NK-92 treated with Interleukin-12 subunit alpha and Interleukin-12 subunit beta, amount 100 ng/mL, for 24 hours (cell line): ENCODE data around the gene TPI1.
"Not testable (repeated sequence)": the region's sequence is repeated elsewhere in the genome, so short reads cannot be mapped to it uniquely, and the experiment has no call there.

Experiments used
- DNase-seq: peaks from one replicate; lab custom pipeline; 2025; lab: John Stamatoyannopoulos, UW

The TPI1 gene

DNA sequence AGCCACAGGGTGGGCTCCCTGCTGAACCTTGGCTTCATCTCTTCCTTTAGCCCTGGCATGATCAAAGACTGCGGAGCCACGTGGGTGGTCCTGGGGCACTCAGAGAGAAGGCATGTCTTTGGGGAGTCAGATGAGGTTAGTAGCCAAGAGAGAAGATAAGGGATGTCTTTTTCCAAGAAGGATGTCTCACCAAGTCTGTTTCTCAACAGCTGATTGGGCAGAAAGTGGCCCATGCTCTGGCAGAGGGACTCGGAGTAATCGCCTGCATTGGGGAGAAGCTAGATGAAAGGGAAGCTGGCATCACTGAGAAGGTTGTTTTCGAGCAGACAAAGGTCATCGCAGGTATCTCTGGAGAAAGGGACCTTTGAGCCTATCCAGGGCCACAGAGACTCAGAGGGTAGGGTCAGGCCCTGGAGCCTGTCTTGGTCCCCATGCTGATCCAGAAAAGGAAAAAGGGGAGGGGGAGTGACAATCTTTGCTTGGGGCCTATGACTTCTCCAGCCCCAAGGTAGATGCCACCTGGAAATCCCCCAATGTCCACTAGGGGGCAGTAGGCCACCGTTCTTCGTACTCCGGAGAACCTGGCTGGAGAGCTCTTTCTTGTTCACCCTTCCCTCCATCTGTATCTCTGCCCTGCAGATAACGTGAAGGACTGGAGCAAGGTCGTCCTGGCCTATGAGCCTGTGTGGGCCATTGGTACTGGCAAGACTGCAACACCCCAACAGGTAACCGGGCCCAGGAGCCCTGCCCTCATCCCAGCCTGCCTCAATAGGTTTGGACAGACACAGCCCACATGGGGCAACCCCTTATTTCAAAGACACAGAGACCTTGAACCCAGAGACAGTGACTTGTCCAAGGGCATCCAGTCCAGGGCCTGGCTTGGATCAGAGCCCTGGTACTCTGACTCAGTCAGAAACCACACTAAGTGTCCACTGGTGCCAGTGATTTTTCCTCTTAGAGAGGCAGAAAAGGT is 2.0 kb downstream of the TPI1 start:
- no peak for DNase-seq

DNA sequence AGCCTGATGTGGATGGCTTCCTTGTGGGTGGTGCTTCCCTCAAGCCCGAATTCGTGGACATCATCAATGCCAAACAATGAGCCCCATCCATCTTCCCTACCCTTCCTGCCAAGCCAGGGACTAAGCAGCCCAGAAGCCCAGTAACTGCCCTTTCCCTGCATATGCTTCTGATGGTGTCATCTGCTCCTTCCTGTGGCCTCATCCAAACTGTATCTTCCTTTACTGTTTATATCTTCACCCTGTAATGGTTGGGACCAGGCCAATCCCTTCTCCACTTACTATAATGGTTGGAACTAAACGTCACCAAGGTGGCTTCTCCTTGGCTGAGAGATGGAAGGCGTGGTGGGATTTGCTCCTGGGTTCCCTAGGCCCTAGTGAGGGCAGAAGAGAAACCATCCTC is 3.0 kb downstream of the TPI1 start:
- DNase-seq: not testable (repeated sequence)

DNA sequence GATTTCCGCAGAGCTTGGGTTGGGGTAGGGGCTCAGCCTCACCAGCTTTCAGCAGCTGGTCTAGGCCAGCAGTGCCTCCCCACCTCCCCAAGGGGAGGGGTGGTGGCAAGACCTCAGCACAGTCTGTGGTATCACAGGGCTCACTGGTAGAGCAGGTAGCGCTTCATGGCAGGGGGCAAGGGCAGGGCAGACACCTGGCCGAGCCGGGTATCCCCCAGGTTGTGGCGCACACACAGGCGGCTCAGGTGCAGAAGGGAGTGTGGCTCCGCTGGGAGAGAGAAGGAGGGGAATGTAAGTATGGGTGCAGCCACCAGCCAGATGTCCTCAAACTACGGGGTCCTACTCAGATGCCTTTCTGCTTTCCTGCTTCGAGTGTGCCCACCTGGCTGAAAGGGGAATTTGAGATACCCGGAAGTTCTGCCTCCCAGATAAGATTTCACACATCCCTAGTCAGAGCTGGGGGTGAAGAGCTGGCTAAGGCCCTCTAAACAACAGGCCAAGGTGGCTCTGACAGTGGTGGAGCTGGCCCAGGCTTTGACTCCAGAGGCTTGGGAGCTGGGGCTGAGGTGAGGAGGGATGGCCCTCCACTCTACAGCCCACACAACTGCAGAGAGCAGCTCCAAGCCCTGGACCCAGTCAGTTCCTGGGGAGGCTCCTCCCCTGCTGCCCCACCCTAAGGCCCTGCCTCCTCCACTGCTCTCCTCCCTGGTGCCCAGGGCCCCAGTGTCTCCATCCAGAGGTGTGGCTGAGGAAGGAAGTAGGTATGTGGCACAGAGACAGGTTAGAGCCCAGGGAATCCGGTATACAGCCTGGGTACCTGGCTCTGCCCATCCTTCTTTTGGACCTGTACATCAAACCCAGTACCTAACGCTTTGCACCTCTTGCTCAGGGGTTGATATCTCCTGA is 4.0 kb downstream of the TPI1 start:
- no peak for DNase-seq

DNA sequence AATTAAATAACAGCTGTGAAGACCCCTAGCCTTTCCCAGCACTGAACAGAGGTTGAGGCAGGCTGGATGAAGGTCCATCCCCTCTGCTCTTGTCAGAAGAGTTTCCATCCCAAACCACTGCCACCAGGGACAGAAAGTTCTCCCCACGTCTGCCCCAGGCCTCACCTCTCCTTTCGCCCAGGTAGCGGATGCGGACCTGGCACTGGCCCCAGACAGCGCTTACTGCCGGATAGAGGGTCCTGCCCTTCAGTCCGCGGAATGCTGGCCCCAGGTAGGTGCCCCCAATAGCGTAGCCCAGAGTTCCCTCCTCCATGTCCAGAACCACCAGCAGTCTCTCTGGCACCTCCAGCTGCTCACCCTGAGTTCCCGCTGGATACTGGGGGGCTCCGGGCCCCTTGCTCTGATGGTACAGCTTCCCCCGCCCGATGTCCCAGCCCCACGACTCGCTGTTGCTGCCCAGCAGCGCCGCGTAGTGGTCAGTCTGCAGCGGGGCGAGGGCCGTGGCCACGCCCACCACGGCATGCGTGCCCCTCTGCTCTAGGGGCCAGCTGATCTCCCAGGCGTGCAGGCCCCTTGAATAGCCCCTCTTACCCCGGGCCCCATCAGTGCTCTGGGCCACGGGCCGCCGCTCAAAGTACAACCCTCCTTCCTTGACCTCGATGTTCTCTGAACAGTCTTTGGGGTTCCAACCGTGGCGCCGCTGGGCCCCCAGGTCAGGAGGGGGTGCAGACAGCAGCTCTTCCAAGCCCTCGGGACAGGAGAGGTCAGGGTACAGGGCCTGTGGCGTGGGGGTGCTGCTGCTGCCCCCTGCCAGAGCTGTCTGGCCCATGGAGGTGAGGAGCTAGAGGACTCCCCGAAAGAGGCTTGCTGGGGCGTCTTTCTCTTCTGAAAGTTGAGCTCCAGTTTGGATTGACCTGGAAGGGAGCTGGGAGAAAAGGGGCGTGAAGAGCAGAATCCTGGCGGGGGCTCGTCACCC is 5.0 kb downstream of the TPI1 start:
- DNase-seq: peak; percentile 43

DNA sequence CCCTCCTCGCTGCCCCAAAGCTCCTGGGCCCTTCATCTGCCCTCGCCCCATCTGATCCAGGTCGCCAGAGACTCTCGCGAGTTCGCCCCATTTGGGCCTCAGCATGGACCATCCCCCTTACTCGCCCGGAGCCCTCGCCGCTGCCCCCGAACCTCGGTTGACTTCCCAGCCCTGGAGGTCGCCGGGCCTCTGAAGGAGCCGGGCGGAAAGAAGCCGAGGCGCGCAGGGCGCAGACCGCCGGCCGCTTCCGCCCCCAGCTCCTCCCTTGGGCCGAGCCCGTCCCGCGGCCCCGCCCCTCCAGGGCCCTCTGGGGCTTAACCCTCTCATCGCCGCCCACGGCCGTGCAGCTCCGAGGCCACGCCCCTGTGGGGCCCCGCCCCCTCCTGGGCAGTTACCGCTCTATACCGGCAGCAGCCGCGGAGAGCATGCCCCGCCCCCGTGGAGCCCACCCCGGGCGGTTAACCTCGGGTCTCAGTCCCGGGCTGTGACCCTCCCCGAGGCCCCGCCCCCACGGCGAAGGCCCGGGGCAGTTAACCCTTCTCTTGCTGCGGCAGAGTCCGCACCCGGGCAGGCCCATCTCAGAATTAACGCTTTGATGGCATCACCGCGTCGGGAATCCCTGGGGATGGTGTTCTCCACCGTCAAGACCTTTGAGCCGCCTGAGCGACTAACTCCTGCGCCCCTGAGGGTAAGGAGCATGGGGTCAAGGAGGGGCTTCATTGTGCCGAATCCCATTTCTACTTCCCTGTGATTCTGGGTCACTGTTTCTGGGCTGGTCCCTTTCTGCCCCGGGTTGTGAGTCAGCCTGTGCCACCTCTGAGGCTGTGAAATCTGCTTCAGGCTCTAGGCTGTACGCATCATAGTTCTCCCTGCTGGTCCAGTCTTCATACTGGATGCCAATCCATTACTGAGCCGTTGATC is 6.0 kb downstream of the TPI1 start, which contains the start of gene SPSB2:
TSS of gene SPSB2 (minus strand) at position 210 of the 921 bp plus-strand sequence. CDS start 402 bp downstream, outside the sequence.
- peak; percentile 79 for DNase-seq

DNA sequence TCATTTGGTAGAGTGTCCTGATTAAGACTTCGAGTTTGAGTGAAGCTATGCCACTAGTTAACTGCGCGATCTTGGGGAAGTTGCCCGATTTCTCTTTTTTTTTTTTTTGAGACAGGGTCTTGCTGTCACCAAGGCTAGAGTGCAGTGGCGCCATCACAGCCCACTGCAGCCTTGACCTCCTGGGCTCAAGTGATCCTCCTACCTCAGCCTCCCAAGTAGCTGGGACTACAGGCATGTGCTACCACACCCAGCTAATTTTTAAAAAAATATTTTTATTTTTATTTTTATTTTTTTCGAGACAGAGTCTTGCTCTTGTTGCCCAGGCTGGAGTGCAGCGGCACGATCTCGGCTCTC is 6.7 kb downstream of the TPI1 start:
- DNase-seq: not testable (repeated sequence)

DNA sequence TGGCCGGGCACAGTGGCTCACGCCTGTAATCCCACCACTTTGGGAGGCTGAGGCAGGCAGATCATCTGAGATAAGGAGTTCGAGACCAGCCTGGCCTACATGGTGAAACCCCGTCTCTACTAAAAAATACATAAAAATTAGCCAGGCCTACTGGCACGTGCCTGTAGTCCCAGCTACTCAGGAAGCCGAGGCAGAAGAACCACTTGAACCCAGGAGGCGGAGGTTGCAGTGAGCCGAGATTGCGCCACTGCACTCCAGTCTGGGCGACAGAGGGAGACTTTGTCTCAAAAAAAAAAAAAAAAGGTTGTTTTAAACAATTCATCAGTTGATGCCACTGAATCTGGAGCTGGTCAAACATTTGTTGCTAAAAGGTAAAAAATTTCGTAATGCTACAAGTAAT is 12.5 kb downstream of the TPI1 start:
- not testable (repeated sequence) for DNase-seq

DNA sequence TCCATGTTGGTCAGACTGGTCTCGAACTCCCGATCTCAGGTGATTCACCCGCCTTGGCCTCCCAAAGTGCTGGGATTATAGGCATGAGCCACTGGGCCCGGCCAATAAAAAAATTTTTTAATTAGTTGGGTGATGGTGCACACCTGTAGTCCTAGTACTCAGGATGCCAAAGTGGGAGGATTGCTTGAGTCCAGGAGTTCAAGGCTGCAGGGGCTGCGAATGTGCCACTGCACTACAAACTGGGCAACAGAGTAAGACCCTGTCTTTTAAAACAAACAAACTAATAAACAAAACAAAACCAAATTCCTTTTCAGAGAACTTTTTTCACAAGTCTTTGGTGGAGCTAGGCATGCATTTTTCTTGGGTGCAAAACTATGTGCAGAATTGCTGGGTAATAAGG is 15.9 kb downstream of the TPI1 start:
- no peak for DNase-seq

DNA sequence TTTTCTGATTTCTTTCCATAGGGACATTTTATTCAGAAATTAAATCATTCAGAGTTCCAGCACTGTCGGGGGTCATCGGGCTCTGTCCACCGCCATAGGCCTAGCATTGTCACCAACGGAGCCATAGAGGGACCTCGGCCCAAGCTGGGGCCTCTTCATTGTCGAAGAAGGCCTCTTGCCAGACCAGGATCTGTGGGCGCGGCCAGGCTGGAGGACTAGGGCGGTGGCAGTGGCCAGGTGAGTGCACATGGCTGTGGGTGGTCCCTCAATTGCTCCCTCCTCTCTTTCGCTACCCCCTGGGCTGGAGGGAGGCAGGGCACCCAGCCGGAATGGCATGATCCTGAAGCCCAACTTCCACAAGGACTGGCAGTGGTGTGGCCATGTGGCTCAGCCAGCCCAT is 16.4 kb downstream of the TPI1 start:
- no peak for DNase-seq

DNA sequence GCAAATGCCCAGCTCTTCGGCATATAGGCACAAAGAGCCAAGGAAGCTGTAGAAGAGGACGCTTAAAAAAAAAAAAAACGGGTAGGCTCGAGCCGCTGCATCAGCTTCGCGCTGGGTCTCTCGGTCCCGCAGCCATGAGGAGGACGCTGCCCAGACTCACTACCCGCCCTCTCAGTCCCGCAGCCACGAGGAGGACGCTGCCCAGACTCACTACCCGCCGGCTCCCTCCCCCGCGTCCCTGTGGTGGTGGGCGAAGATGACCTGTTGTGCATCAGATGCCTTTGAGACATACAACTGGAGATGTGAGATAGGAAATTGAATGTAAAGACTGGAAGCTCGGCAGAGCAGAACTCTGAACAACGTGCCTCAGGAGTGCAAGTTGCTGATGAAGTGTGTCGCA is 17.2 kb downstream of the TPI1 start:
- DNase-seq: no peak

DNA sequence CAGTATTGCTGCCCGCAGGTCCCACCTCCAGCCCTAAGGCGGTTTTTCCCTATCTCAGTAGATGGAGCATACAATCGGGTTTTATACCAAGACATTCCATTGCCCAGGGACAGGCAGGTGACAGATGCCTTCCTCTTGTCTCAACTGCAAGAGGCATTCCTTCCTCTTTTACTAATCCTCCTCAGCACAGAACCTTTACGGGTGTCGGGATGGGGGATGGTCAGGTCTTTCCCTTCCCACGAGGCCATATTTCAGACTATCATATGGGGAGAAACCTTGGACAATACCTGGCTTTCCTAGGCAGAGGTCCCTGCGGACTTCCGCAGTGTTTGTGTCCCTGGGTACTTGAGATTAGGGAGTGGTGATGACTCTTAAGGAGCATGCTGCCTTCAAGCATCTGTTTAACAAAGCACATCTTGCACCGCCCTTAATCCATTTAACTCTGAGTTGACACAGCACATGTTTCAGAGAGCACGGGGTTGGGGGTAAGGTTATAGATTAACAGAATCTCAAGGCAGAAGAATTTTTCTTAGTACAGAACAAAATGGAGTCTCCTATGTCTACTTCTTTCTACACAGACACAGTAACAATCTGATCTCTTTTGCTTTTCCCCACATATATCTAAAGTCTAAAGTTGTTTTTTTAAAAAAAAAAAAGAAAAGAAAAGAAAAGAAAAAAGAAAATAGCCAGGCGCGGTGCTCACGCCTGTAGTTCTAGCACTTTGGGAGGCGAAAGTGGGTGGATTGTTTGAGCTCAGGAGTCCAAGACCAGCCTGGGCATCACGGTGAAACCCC is 19.1 kb downstream of the TPI1 start:
- DNase-seq: not testable (repeated sequence)

DNA sequence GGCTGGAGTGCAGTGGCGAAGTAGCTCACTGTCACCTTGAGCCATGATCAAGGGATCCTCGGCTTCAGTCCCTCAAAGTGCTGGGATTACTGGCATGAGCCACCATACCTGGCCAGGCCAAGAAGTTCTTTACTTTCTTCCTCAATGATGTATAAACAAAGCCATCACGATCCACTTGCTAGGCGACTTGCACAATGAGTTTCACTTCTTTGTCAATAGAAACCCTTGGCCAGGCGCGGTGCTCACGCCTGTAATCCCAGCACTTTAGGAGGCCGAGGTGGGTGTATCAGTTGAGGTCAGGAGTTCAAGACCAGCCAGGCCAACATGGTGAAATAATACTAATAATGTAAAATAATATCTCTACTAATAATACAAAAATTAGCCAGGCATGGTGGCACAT is 20.1 kb downstream of the TPI1 start:
- no peak for DNase-seq

DNA sequence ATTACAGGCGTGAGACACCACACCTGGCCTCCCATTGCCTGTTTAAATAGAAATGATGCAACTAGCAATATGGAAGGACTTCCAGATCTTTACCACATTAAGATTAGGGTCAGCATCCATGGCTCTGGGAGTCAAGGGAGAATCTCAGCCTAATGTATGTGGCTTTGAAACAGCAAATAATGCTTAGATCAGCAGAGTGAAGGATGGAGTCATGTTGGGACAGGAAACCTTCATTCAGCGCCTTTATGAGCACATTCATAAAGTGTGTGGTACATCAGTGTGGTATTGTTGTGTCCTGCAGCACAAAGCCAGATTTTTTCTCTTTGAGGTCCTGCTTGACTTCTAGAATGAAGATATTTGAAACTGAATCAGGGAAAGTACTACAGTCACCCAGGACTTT is 21.0 kb downstream of the TPI1 start:
- no peak for DNase-seq

DNA sequence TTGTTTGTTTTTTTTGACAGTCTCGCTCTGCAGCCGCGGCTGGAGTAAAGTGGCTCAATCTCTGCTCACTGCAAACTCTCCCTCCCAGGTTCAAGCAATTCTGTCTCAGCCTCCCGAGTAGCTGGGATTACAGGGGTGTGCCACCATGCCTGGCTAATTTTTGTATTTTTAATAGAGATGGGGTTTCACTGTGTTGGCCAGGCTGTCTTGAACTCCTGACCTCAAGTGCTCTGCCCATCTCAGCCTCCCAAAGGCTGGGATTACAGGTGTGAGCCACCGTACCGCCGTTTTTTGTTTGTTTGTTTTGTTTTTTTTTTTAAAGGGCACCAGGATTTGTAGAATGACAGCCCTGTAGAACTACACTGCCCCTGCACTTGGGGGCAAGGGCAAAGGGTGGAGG is 21.5 kb downstream of the TPI1 start:
- DNase-seq: not testable (repeated sequence)

DNA sequence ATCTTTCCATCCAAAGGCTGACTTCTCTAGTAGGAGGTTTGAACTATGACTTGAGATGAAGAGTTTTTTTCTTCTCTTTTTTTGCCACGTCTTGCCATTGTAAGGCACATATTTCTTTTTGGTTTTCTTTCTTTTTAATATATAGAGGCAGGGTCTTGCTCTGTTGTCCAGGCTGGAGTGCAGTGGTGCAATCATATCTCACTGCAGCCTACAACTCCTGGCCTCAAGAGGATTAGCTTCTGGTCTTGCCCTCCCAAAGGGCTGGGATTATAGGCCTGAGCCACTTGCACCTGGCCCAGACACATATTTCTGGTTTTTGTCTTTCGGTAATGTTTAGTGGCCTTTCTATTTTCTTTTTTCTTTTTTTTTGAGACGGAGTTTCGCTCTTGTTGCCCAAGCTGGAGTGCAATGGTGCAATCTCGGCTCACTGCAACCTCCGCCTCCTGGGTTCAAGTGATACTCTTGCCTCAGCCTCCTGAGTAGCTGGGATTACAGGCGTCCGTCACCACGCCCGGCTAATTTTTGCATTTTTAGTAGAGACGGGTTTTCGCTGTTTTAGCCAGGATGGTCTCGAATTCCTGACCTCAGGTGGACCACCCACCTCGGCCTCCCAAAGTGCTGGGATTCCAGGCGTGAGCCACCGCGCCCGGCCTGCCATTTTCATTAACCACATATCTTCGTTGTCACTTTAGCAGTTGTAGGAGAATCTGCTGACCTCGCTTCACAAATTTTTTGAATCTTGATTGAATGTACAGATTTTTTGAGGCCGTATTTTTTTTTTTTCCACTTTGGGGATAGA is 22.6 kb downstream of the TPI1 start:
- not testable (repeated sequence) for DNase-seq

DNA sequence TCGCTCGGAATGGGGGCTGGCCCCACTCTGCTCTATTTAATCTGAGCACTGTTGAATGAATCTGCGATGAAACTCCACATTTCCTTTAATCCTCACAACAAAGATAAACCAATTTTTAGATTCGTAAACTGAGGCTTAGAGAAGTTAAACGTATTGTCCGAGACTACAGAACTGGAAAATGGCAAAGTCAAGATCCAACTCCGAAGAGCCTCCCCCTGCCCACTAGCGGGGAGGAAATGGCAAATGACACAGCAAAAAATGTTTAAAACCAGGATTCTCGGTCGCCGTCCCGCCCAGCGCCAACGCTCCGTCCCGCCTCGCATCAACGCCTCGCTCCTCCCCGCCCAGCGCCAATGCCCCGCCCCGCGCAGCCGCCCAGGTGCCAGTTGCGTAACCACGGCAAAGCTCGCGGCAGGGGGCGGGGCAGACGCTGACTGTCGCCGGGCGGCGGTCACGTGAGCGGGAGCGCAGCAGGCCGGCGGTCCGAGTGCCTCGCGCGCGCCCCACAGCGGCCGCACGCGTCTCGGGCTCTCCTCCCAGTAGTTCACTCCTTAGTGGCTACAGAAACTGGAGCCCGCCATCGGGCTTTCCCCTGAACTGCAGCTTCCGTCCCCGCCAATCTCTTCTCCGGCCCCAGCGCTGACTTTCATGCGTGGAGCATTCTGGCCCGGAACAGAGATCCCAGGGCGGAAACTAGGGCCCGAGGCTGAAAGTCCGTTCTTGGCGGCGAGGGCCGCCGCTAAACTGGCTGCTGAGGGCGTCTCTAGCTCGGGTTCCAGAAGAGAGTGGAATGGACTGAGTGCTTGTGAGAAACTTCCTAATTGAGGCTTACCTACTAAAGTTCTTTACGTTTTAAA is 23.7 kb downstream of the TPI1 start:
- DNase-seq: peak; percentile 82

DNA sequence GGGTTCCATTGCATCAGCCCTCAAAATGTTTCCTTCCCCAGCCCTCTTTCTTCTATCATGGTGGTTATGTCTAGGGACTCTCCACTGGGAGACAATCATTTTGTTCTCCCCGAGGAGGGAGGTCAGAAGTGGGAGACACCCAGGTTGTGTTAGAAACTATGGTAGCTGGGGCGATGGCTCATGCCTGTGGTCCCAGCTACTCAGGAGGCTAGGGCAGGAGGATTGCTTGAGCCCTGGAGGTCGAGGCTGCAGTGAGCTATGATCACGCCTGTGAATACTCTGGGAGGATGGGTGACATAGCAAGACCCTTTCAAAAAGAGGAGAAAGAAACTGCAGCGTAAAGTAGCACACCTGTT is 24.3 kb downstream of the TPI1 start:
- DNase-seq: no peak

DNA sequence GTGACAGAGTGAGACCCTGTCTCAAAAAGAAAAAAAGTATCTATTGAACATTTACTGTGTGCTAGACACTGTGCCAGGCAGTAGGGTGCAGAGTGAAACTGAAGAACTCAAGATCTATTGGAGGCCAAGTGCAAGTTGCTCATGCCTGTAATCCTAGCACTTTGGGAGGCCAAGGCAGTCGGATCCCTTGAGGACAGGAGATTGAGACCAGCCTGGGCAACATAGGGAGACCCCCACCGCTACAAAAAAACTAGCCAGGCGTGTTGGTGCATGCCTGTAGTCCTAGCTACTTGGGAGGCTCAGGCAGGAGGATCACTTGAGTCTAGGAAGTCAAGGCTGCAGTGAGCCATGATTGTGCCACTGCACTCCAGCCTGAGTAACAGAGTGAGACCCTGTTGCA is 25.4 kb downstream of the TPI1 start:
- not testable (repeated sequence) for DNase-seq
